T-cell (primary cell): ENCODE measurements around the gene SLC43A2. TPM values are rescaled to one million over a fixed set of nuclear protein-coding genes. Genes with fewer than 3 reads are reported as not detected.
A peak's percentile ranks its signal among the peaks of the same experiment; 100 is the strongest.
"Not testable (repeated sequence)": the region's sequence is repeated elsewhere in the genome, so short reads cannot be mapped to it uniquely, and the experiment has no call there.

Experiments
- ATAC-seq, 4 experiments: fragments of 200-7000 bp in 3 of 4; fragments of 150-1000 bp in 1 of 4; cut with Tn5 transposase; replicated peaks in 1 of 4; 1 replicate in 3 of 4; 2 replicates in 1 of 4; pipeline ENCODE4 v1.10.0; 2021; ENCODE audit warnings: moderate library complexity in 3 of 4, mild to moderate bottlenecking in 2 of 4, moderate number of reproducible peaks in 1 of 4
- CTCF ChIA-PET, 2 donors: fragments of 300-600 bp; sonication (Branson Sonifier 250); formaldehyde crosslinking; loops; one replicate each; lab custom pipeline; 2022; ENCODE audit warnings: antibody characterized with exemption in 2 of 2; lab: Charles Lee
- POLR2A ChIA-PET, 2 donors: fragments of 300-600 bp; sonication (Branson Sonifier 250); formaldehyde crosslinking; loops; one replicate each; lab custom pipeline; 2022; ENCODE audit warnings: antibody characterized with exemption in 2 of 2; lab: Charles Lee
- DNase-seq, 35 experiments: peaks; one replicate each; pipeline versions ENCODE4 v3.0.0 to v3.0.0-alpha.2; 2013 to 2023
- H3K27ac ChIP-seq: one replicate; pipeline ENCODE4 v1.5.1; 2013; ENCODE audit warnings: low read length
- H3K27me3 ChIP-seq, 2 experiments: replicated peaks in 1 of 2; 1 replicate in 1 of 2; 2 replicates in 1 of 2; pipeline versions ENCODE4 v1.6.1 to v1.7.0; 2013; ENCODE audit warnings: low read length in 1 of 2, mixed read lengths in 1 of 2; ENCODE audit not compliant: control insufficient read depth in 2 of 2, insufficient read depth in 2 of 2; ENCODE audit errors: extremely low read depth in 1 of 2
- H3K36me3 ChIP-seq, 2 donors: 1 replicate in 1 of 2; 2 replicates in 1 of 2; pipeline versions ENCODE4 v1.6.1 to v1.7.0; 2013; ENCODE audit warnings: low read length in 1 of 2; ENCODE audit not compliant: control insufficient read depth in 2 of 2, insufficient read depth in 1 of 2; ENCODE audit errors: extremely low read depth in 1 of 2
- H3K4me1 ChIP-seq, 2 experiments: 1 replicate in 1 of 2; 2 replicates in 1 of 2; pipeline versions ENCODE4 v1.6.1 to v1.7.0; 2013; ENCODE audit warnings: low read length in 2 of 2, mixed read lengths in 1 of 2; ENCODE audit not compliant: insufficient read depth in 2 of 2, control insufficient read depth in 1 of 2; ENCODE audit errors: extremely low read depth in 1 of 2
- H3K4me3 ChIP-seq, 2 donors: 1 replicate in 1 of 2; 2 replicates in 1 of 2; pipeline versions ENCODE4 v1.5.1 to v1.7.0; 2013; ENCODE audit warnings: mild to moderate bottlenecking in 2 of 2, low read length in 1 of 2, moderate library complexity in 1 of 2; ENCODE audit not compliant: control insufficient read depth in 1 of 2; ENCODE audit errors: extremely low read depth in 1 of 2
- H3K9me3 ChIP-seq: 2 replicates; pipeline ENCODE4 v1.7.0; 2013
- H3K27ac Mint-ChIP-seq, 2 donors: one replicate each; pipeline ENCODE4 v1.8.0; 2020 to 2021; ENCODE audit warnings: mild to moderate bottlenecking in 2 of 2, mixed read lengths in 2 of 2
- H3K27me3 Mint-ChIP-seq, 2 donors: one replicate each; pipeline ENCODE4 v1.8.0; 2021 to 2022; ENCODE audit warnings: mixed read lengths in 2 of 2
- H3K36me3 Mint-ChIP-seq: one replicate; pipeline ENCODE4 v1.8.0; 2021; ENCODE audit warnings: mixed read lengths
- H3K4me1 Mint-ChIP-seq, 3 donors: one replicate each; pipeline ENCODE4 v1.8.0; 2020 to 2022; ENCODE audit warnings: mixed read lengths in 3 of 3, mild to moderate bottlenecking in 1 of 3
- H3K4me3 Mint-ChIP-seq, 3 donors: one replicate each; pipeline ENCODE4 v1.8.0; 2020 to 2022; ENCODE audit warnings: mild to moderate bottlenecking in 3 of 3, mixed read lengths in 3 of 3, moderate library complexity in 3 of 3
- H3K9me3 Mint-ChIP-seq, 3 donors: one replicate each; pipeline ENCODE4 v1.8.0; 2020 to 2022; ENCODE audit warnings: mixed read lengths in 3 of 3
- WGBS: methylation state at CpG from one replicate; pipeline ENCODE4 v1.1.5; 2013; ENCODE audit warnings: missing lambda C conversion rate; ENCODE audit not compliant: insufficient coverage; 5-methylcytosine and 5-hydroxymethylcytosine counted together
- total RNA-seq, 35 experiments: library from RNA in 6 of 35; stranded (reverse) in 6 of 35; fragments of 120-200 nt in 1 of 35; gene quantifications; one replicate each; pipeline versions ENCODE4 v1.2.1 to v1.2.4 and lab custom pipeline; 2013 to 2026

The SLC43A2 gene
- total RNA-seq, 5 donors from 2014 or later (not counting 1 experiment from before 2014, with no cell fraction given), result 3.8 to 14.7 (median 7.8) TPM

- Histone ChIP-seq H3K4me3 (no peak overlapping the region), H3K4me1 (no peaks in the 10 kb centered on the region), H3K27me3 (no peaks in the 10 kb centered on the region), H3K36me3 (peaks cover 32 to 87% of the 10 kb centered on the region in 2 donors), H3K27ac (no peak overlapping the region), H3K9me3 (no peaks in the 10 kb centered on the region)
- DNase-seq, result no peak
- Mint-ChIP-seq H3K4me1 (peaks cover 0 to 4% (median 4%) of the 10 kb centered on the region in 3 donors), H3K36me3 (peaks cover 71% of the 10 kb centered on the region), H3K9me3 (no peaks in the 10 kb centered on the region), H3K27ac (no peak overlapping the region), H3K27me3 (no peaks in the 10 kb centered on the region), H3K4me3 (no peak overlapping the region)
- CTCF ChIA-PET, result no interaction called here
- POLR2A ChIA-PET, result interaction anchor here in 1 of 2 donors (0.6 to 0.7 kb wide), 2 partner anchors 59 to 187 kb away, joined by 3 to 8 read pairs; no protein-coding TSS in a partner anchor
- 84% methylated on average over 8 of the region's 9 CpGs for WGBS
- ATAC-seq, result no peak
Measured at GRCh38 chr17:1658100-1658499, 29.5 kb upstream of the SLC43A2 start.

GRCh38 chr17:1653735-1654134 lies 25.1 kb upstream of the SLC43A2 start:
- H3K27me3 ChIP-seq, result no peaks in the 10 kb centered on the region
- Mint-ChIP-seq H3K4me3 (no peak overlapping the region), H3K27me3 (no peaks in the 10 kb centered on the region), H3K9me3 (no peaks in the 10 kb centered on the region), H3K27ac (peak overlapping the region in 1 of 2 donors; percentile 36), H3K36me3 (peaks cover 48% of the 10 kb centered on the region), H3K4me1 (peaks cover 0 to 8% (median 3%) of the 10 kb centered on the region in 3 donors)
- POLR2A ChIA-PET, result interaction anchor here in 1 of 2 donors (0.6 kb wide), 1 partner anchor 13 kb away, joined by 6 read pairs; no protein-coding TSS in a partner anchor
- no peak overlapping the region for H3K4me3 ChIP-seq
- peaks cover 0 to 9% of the 10 kb centered on the region in 2 experiments for H3K4me1 ChIP-seq
- peaks cover 31 to 80% of the 10 kb centered on the region in 2 donors for H3K36me3 ChIP-seq
- H3K27ac ChIP-seq, result no peak overlapping the region
- H3K9me3 ChIP-seq, result no peaks in the 10 kb centered on the region
- no peak for DNase-seq
- 98% methylated on average over 12 of the region's 14 CpGs for WGBS
- ATAC-seq, result no peak
- CTCF ChIA-PET, result no interaction called here

- ATAC-seq, H3K27ac ChIP-seq, CTCF ChIA-PET, H3K27me3 Mint-ChIP-seq, H3K27ac Mint-ChIP-seq, DNase-seq, H3K27me3 ChIP-seq, H3K9me3 Mint-ChIP-seq, H3K9me3 ChIP-seq, H3K4me3 Mint-ChIP-seq, H3K4me3 ChIP-seq: not testable (repeated sequence)
- WGBS, result 95% methylated on average over 4 of the region's 7 CpGs
- POLR2A ChIA-PET, result interaction anchor here (0.6 to 0.7 kb wide), 2 partner anchors 25 to 618 kb away, joined by 3 to 5 read pairs; no protein-coding TSS in a partner anchor
- peaks cover 5 to 18% of the 10 kb centered on the region in 2 experiments for H3K4me1 ChIP-seq
- H3K4me1 Mint-ChIP-seq, result peaks cover 3 to 14% (median 4%) of the 10 kb centered on the region in 3 donors
- peaks cover 25 to 70% of the 10 kb centered on the region in 2 donors for H3K36me3 ChIP-seq
- peaks cover 39% of the 10 kb centered on the region for H3K36me3 Mint-ChIP-seq
Measured at GRCh38 chr17:1652794-1653193, 24.2 kb upstream of the SLC43A2 start.

GRCh38 chr17:1651559-1651844 lies 22.9 kb upstream of the SLC43A2 start:
- Histone ChIP-seq H3K27me3 (peaks cover 0 to 6% of the 10 kb centered on the region in 2 experiments), H3K36me3 (peaks cover 25 to 62% of the 10 kb centered on the region in 2 donors), H3K4me1 (peaks cover 5 to 22% of the 10 kb centered on the region in 2 experiments), H3K4me3 (no peak overlapping the region), H3K27ac (no peak overlapping the region), H3K9me3 (no peaks in the 10 kb centered on the region)
- POLR2A ChIA-PET, result no interaction called here
- CTCF ChIA-PET, result interaction anchor here in 1 of 2 donors (1.0 kb wide), 1 partner anchor 17 kb away, joined by 4 read pairs; no protein-coding TSS in a partner anchor
- Mint-ChIP-seq H3K4me1 (peaks cover 3 to 19% (median 4%) of the 10 kb centered on the region in 3 donors), H3K4me3 (no peak overlapping the region), H3K27me3 (no peaks in the 10 kb centered on the region), H3K9me3 (no peaks in the 10 kb centered on the region), H3K27ac (peak overlapping the region in 1 of 2 donors; percentile 39), H3K36me3 (peaks cover 30% of the 10 kb centered on the region)
- ATAC-seq, result no peak
- 100% methylated on average over 3 of the region's 4 CpGs for WGBS
- no peak for DNase-seq

GRCh38 chr17:1650731-1651558 lies 22.3 kb upstream of the SLC43A2 start:
- DNase-seq (peak in 1 of 35 experiments; percentile 10), ATAC-seq (no peak)
- Mint-ChIP-seq H3K4me1 (peaks cover 5 to 22% (median 7%) of the 10 kb centered on the region in 3 donors), H3K36me3 (peaks cover 26% of the 10 kb centered on the region), H3K4me3 (no peak overlapping the region), H3K27ac (no peak overlapping the region), H3K27me3 (no peaks in the 10 kb centered on the region), H3K9me3 (no peaks in the 10 kb centered on the region)
- H3K27me3 ChIP-seq, result peaks cover 0 to 7% of the 10 kb centered on the region in 2 experiments
- peaks cover 5 to 24% of the 10 kb centered on the region in 2 experiments for H3K4me1 ChIP-seq
- no peak overlapping the region for H3K4me3 ChIP-seq
- ChIA-PET CTCF (interaction anchor here in 1 of 2 donors (1.0 kb wide), 1 partner anchor 18 kb away, joined by 4 read pairs; no protein-coding TSS in a partner anchor), POLR2A (no interaction called here)
- H3K36me3 ChIP-seq, result peaks cover 25 to 56% of the 10 kb centered on the region in 2 donors
- WGBS, result 83% methylated on average over 7 of the region's 22 CpGs
- no peaks in the 10 kb centered on the region for H3K9me3 ChIP-seq
- no peak overlapping the region for H3K27ac ChIP-seq

- Histone ChIP-seq H3K27me3 (peaks cover 0 to 7% of the 10 kb centered on the region in 2 experiments), H3K36me3 (peaks cover 25 to 50% of the 10 kb centered on the region in 2 donors), H3K4me1 (peaks cover 11 to 33% of the 10 kb centered on the region in 2 experiments), H3K4me3 (peak within 1 kb of the TSS; percentile 54 to 72), H3K9me3 (no peaks in the 10 kb centered on the region), H3K27ac (peak within 1 kb of the TSS; percentile 41)
- peaks cover 21% of the 10 kb centered on the region for H3K36me3 Mint-ChIP-seq
- peak within 1 kb of the TSS; percentile 58 to 68 (median 65) for H3K4me3 Mint-ChIP-seq
- ATAC-seq, result peak; percentile 0 to 13 (median 8)
- ChIA-PET CTCF (interaction anchor here in 1 of 2 donors (0.7 to 2.1 kb wide), 4 partner anchors 19 to 71 kb away, joined by 3 to 16 read pairs (median 3); partner anchors contain the start of gene SLC43A2), POLR2A (interaction anchor here in 1 of 2 donors (0.6 kb wide), 1 partner anchor 325 kb away, joined by 10 read pairs; no protein-coding TSS in a partner anchor)
- H3K27ac Mint-ChIP-seq, result peak within 1 kb of the TSS; percentile 55 to 77
- peaks cover 11 to 28% (median 16%) of the 10 kb centered on the region in 3 donors for H3K4me1 Mint-ChIP-seq
- no peak for DNase-seq
- no peaks in the 10 kb centered on the region for H3K27me3 Mint-ChIP-seq
- WGBS, result 90% methylated on average over 11 of the region's 23 CpGs
- no peaks in the 10 kb centered on the region for H3K9me3 Mint-ChIP-seq
Measured at GRCh38 chr17:1649844-1650501, 21.3 kb upstream of the SLC43A2 start, which contains the start of gene RILP. RILP (minus strand) TSS chr17:1649866; CDS start chr17:1649804, 62 bp downstream.
